Pericardium fibroblast (primary cell): ENCODE results near the gene TCF7L2. TPM values are rescaled to one million over a fixed set of nuclear protein-coding genes. Genes with fewer than 3 reads are reported as not detected.

ENCODE experiments used
- total RNA-seq: library from RNA; depleted of rRNA; stranded (reverse); fragments of >200 nt; gene quantifications from 2 replicates; pipeline ENCODE4 v1.2.3, GENCODE V29; 2015

The TCF7L2 gene
- 14.4 and 18.0 TPM in 2 replicates for total RNA-seq

DNA sequence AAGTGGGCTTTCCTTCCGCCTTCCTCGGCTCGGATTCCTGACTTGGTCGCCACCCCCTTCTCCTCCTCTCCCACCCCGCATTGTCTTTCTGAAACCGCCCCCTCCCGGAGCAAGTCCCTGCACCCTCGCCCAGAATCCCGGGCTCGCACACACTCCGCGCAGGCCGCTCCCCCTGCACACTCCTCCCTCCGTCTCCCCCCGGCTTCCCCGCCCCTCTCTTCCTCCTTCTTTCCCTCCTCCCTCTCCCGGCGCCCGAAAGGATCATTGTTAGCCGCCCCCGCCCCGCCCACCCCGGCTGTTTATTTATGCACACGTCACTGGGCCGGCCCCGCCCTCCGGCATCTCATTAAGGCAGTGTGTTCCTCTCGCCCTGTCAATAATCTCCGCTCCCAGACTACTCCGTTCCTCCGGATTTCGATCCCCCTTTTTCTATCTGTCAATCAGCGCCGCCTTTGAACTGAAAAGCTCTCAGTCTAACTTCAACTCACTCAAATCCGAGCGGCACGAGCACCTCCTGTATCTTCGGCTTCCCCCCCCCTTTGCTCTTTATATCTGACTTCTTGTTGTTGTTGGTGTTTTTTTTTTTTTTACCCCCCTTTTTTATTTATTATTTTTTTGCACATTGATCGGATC lies at the start of gene TCF7L2:
Gene TCF7L2, plus strand, starts transcription at position 373 of the 633 bp plus-strand sequence. CDS start 510 bp downstream, outside the sequence.

